ENCODE data around the gene TMEM101.

- TF ChIP-seq POLR2AphosphoS5 (IDR thresholded peaks at IDR 0.05), result no peak
- no peak for TF ChIP-seq CTCF (IDR thresholded peaks at IDR 0.05 in 8 of 11, conservative IDR thresholded peaks at IDR 0.05 in 3 of 11)
These were observed 31.6 kb downstream of the TMEM101 start for GRCh38 chr17:43983196-43983514.

Measured in spleen (tissue), 7 donors.